GM21737 (cell line): Measurements from ENCODE around the gene KRT31.
"Not testable (repeated sequence)": the region's sequence is repeated elsewhere in the genome, so short reads cannot be mapped to it uniquely, and the experiment has no call there.

Experiments used
- ATAC-seq: cut with Tn5 transposase; IDR thresholded peaks from one replicate; pipeline ENCODE4 v1.9.1; 2021; ENCODE audit warnings: mild to moderate bottlenecking, moderate library complexity; ENCODE audit not compliant: unreplicated experiment

Gene KRT31

DNA sequence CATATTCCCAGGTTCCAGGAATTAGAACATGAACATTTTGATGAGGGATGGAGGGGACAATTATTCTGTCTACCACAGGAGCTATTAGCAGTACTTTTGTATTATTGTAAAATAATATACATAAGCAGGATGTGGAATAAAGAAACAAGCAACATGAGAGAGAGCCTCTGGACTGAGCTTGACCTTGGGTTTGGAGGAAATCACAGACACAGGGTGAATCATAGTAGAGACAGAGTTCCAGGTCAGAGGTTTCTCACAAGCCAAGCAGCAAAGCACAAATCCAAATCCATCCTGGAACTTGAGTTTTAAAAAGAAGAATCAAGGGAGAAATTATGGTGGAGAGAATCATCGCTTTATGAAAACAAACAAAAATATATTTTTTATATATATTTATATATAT lies 5.1 kb downstream of the KRT31 start:
- no peak for ATAC-seq

DNA sequence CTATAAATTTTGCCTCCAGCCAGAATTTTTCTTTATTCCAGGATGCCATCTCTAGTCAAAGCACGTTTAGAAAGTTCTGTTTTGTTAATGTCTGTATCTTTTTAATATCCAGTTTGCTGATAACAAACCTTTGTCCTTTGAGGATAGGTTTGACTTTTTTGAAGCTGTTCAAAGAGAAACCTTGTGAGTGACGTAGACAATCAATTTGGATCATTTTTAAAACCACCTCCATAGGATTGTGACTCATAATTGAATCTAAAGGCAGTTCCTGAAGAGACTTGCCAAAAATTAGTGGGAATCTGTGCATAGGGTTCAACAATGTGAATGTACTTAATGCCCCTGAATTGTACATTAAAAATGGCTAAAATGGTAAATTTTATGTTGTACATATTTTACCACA lies 5.9 kb downstream of the KRT31 start:
- no peak for ATAC-seq

DNA sequence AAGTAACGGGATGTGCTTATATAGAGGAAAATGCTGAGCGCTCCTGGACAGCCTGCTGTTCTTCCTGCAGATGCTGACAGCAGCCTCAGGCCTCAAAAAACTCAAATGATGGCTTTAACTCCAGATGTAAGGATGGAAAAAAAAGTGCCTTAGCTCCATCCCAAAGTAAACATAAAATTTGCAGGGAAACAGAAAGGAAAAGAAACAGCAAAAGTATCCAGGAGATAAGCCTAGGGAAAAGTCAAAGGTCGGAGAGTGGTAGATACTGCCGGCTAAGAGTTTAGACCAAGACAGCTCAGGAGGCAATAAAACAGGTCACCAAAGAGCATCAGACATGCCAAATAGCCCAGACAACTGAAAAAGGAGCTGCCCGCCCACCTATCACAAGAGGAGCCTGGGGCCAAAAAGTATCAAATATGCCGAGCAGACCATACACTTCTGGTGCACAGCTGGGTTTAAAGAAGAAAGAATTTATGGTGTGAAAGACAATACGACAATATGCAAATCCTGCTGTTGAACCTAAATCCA lies 6.9 kb downstream of the KRT31 start:
- no peak for ATAC-seq

DNA sequence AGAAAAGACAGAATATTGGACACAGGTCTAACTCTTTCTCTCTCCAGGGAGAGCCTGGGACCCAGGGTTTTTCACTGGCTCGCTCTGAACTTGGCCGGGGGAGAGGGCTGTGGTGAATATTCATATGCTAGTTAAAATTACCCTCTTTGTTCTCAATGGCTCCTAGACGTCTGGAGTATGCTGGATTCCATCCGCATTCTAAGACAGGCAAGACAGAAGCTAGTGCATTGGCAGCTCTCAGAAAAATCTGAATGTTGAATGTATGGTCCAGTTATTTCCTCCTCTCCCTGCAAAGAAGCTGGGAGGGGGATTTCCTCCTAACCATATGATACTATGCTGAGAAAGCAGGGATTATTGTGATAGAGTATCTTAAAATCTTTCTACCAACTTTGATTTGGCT lies 9.7 kb downstream of the KRT31 start:
- no peak for ATAC-seq

DNA sequence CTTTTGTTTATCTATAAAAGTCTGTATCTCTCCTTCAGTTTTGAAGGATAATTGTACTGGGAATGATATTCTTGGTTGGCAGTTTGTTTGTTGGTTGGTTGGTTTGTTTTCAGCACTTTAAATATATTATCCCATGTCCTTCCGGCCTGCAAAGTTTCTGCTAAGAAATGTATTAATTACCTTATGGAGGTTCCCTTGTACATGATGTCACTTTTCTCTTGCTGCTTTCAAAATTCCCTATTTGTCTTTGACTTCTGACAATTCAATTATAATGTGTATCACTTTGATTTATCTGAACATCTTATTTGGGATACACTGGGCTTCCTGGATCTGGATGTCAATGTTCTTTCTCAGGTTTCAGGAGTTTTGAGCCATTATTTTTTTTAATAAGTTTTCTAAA lies 11.2 kb downstream of the KRT31 start:
- no peak for ATAC-seq

DNA sequence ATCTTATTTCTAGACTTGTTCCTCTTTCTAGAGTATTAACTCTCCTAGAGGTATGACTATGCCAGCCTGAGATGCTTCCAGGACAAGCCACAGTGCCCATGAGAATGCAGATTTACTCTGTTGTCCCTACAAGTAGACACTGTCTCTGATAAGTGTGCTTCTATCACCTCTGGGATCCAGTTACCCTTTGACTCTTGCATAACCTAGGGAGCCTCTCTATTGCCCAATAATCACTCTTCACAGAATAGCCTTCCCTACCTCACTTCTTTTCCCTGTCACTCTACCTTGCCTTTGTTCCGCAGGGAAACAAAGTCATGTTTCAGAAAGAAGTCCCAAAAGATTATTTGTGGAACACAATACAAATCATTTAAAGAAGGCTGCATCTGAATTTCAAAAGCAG lies 13.7 kb downstream of the KRT31 start:
- ATAC-seq, result no peak

DNA sequence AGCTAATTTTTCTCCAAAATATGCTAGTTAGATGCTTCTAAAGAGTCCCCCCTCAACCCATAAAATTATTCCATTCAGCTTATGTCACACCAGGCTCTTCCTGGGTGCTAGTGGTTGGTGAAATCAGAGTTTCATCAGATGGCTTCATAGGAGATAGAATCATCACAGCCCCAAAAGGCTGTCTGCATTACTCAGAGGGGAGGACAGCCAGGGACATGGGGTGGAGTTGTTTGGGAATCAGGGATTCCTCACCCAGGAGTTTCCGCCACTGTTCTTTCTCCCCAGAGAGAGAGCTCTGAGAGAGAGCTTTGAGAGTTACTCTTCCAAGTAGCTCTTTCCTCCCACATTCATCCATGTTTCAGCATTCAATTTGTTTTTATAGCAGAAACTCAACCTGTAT lies 15.0 kb downstream of the KRT31 start:
- ATAC-seq, result no peak

DNA sequence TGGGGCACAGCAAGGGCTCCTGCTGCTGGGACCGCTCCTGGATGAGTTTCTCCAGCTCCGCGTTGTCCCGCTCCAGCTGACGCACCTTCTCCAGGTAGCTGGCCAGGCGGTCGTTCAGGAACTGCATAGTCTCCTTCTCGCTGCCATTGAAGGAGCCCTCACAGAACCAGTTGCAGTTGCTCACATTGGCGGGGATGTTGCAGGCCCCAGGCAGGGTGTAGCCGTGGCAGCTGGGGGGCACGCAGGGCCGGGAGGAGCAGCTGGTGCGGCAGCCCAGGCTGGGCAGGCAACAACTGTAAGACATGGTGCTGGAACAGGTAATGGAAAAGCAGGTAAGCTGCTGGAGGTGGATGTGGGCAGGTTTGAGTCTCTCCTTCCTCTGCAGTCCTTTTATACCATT lies 15.5 kb downstream of the KRT31 start, which contains the start of gene KRT34:
Gene KRT34, minus strand, starts transcription at position 364 of the 400 bp plus-strand sequence. Its CDS starts 60 bp downstream, at position 304.
- not testable (repeated sequence) for ATAC-seq

DNA sequence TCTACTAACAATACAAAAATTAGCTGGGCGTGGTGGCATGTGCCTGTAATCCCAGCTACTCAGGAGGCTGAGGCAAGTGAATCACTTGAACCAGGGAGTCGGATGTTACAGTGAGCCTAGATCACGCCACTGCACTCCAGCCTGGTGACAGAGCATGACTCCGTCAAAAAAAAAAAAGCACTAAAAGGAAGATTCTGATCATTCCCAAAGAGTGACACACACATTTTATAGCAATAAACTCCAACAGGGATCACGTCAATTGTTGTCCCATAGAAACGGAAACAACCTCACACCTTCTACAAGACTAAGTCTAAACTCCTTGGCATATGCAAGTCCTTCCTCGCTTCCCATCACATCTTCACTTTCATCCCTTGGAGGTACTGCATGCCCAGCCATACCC lies 17.3 kb downstream of the KRT31 start:
- ATAC-seq, result not testable (repeated sequence)

DNA sequence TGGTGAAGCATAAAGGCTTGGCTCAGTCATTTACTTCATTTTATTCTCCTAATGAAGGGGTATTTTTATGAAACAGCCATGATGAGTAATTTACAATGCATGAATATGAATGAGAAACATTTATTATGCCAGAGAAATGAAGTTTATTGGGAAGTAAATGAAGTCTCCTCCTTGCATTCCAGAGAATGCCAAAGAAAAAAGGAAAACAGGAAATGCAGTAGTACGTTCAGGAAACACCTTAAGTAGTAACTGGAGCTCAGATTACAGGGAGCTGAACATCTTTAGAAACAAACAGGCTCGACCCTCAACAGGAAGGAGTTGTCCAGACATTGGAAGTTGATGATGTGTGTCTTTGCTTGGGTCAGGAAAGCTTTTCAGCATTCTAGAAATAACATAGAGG lies 19.9 kb downstream of the KRT31 start:
- ATAC-seq, result no peak

DNA sequence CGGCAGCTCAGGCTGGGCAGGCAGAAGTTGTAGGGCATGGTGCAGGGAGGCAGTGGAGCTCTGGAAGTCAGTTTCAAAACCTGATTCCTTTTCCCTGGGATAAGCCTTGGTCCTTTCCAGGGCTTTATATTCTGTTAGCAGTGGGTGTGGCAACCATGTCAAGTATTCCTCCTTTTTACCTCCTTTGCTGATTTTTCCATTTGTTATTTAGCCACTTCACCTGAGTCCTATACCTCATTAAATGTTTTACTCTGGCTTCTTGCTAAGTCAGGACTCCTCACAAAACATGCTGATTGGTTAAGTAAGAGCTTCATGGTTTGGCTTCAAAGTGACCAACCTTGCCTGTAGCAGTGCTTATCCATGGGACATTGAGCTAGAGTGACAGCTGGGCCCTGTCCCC lies 27.7 kb downstream of the KRT31 start, which contains the start of gene KRT33B:
Gene KRT33B, minus strand, starts transcription at position 101 of the 400 bp plus-strand sequence. Its CDS starts 63 bp downstream, at position 38.
- ATAC-seq, result no peak

DNA sequence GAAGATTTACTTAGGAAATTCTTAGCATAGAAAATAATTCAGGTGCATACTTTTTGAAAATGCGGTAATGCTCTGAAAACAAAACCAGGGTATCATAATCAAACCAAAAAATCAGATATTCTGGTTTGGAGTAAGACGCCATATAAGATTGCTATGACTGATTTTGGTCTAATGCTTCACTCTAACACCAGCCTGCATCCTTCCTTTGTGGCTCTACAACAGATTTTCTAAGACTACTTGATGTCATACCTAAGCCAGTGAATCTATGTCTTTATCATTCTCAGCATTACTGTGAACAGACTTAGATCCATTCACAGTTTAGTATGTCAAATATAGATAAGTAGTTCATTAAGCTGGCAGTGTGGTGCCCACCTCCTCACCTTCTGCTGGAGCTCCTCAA lies 28.4 kb downstream of the KRT31 start:
- ATAC-seq, result no peak

DNA sequence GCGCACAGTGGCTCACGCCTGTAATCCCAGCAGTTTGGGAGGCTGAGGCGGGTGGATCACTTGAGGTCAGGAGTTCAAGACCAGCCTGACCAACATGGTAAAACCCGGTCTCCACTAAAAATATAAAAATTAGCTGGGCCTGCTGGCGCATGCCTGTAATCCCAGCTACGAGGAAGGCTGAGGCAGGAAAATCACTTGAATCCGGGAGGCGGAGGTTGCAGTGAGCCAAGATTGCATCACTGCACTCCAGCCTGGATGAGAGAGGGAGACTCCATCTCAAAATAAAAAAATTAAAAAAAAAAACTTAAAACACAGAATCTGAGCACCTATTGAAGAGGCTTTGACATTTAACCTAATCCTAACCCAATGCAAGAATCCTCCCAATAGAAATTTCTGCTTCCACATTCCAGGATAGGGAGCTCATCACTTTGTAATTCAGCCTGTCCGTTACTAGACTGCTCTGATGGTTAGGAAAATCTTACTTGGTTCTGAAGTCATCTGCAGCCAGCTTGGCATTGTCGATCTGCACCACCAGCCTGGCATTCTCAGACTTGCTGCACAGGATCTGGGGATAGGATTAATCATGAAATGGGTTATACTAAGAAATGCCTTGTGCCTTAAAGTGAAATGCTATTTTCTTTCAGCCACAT lies 29.9 kb downstream of the KRT31 start:
- no peak for ATAC-seq

DNA sequence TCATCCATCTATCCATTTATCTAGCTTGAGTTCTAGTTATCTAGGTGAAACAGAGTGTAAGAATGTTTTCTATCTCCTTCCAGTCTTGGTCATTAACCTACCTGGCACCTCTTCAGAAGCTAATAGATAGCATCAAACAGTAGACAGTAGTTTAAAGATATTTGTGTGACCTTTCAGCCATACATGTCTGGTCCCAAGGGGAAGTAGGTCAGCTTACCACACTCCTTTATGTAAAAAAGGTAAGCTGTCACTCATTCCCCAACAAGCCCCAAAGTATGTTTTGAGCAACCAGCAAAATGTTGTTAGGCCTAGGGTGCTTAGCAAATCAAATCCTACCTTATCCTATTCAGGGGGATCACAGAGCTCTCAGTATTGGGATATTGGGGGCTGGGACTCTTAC lies 31.3 kb downstream of the KRT31 start:
- no peak for ATAC-seq

DNA sequence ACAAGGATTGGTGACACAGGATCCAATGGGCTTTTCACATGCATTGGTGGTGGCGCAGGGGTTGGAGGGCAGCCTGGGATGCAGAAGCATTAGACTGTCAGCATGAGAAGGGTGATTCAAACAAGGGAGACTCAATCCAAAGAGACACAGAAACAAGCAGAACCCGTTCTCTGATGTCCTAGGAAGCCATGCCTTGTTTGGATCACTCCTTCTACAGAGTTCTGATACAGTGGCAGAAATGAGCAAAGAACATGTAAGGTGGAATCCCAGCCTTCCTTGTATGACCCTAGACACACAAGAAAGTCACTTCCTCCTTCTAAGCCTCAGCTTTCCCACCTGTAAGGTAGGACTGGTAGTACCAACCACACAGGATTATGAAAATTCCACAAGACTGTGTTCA lies 33.5 kb downstream of the KRT31 start:
- ATAC-seq, result no peak

DNA sequence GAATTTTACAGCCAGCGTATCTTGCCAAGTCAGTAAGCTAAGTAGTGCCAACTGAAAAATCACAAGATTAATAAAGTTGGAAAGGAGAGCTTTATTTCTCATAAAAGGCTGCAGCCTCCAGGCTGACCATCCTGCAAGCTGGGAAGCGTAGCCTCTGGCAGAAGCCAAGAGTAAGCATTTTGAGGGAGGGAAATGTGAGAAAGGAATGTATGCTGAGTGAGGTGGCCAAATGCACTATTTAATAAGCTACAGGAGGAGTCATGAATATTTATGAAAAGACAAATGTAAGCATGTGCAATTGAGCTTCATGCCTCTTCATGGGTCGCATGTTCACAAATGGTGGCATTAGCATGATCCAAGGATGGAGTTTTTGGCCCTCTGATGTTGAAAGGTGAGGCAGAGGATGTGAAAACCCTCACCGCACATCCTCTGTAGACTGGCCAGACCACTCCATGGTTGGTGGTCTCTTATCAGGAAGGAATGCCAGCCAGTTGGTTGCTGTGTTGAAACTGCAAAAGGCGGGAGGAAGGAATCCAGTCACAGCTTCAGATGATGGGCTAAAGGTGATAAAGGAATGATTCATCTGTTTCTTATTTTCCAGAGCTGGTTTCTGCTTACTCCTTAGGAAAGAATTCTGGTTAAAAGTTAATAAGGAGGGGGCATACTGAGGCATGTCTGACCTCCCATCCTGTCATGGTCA lies 37.0 kb downstream of the KRT31 start:
- ATAC-seq, result no peak

DNA sequence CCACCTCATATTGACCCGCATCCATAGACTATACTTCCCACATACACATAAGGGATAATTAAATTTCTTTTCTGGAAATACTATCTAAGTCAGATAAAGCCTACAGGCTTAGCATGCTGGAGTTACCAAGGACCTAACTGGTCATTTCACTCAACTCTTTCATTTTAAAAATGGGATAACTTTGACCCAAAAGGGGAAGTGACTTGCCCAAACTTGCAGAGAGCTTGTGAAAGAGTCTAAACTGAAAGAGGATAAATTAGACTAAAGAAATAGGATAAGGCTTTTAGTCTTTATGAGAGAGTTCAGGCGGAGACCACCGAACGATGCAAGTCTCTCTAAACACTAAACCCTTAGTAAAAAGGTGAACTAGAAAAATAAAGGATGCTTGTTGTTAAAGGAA lies 42.9 kb downstream of the KRT31 start:
- no peak for ATAC-seq

DNA sequence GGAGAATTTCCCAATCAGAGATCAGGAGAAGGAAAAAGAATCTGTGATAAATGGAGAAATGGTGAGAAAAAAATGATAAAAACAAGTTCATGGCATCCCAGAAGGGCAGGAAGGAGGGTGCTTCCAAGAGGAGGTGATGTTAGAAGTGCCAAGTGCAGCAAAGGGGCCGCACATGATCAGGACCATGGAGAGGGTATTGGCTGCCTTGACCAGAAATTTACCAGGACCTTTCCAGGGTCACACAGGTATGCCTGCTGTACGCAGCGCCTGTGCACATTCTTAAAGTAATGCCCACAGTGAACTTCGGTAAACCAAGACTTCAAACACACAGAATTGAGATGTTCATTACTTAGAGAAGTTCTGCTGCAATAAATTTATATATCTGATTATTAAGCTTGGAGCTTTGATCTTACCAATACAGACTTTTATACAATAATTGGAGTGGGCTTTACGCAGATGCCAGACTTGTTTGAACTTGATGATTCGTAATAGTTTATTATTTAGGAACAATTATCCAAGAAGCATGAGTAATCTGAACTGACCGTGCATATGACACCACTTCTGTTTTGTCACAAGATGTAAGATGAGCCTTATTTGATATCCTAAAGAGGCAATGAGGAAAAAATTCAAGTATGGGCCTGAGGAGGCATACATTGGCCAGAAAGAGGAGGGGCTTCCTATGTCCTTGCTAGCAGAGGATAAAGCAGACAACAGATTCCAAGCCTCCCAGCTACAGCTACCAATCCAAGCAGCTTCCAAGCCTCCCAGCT lies 44.6 kb downstream of the KRT31 start:
- no peak for ATAC-seq

DNA sequence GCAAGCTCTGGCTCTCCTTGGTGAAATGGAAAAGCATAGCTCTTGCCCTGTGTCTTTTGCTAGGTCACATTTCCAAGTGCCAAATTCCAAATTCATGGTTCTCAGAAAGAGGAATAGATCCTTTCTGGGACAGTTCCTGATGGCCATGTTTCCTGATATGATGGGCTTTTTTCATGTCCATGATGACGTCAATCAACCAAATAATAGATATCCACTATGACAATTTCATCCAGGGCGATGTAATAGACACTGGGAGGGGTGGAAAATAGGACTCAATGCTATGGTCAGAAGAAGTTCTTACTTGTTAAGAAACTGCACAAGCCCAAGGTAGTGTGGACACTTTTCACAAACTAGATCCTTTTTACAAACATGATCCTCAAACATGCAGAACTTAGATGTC lies 46.2 kb downstream of the KRT31 start:
- ATAC-seq, result no peak

DNA sequence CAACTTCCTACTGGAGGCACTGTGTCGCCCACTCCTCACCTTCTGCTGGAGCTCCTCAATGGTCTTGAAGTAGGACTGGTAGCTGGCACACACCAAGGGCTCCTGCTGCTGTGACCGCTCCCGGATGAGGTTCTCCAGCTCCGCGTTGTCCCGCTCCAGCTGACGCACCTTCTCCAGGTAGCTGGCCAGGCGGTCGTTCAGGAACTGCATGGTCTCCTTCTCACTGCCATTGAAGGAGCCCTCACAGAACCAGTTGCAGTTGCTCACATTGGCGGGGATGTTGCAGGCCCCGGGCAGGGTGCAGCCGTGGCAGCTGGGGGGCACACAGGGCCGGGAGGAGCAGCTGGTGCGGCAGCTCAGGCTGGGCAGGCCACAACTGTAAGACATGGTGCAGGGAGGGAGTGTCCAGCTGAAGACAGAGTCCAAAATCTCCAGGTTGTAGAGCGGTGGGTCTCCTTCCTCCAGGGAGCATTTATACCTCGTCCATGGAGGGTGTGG lies 47.0 kb downstream of the KRT31 start, which contains the start of gene KRT33A:
Gene KRT33A, minus strand, starts transcription at position 448 of the 498 bp plus-strand sequence. Its CDS starts 61 bp downstream, at position 387.
- not testable (repeated sequence) for ATAC-seq
